ENCODE measurements around the gene UBR4.

UBR4 gene

DNA sequence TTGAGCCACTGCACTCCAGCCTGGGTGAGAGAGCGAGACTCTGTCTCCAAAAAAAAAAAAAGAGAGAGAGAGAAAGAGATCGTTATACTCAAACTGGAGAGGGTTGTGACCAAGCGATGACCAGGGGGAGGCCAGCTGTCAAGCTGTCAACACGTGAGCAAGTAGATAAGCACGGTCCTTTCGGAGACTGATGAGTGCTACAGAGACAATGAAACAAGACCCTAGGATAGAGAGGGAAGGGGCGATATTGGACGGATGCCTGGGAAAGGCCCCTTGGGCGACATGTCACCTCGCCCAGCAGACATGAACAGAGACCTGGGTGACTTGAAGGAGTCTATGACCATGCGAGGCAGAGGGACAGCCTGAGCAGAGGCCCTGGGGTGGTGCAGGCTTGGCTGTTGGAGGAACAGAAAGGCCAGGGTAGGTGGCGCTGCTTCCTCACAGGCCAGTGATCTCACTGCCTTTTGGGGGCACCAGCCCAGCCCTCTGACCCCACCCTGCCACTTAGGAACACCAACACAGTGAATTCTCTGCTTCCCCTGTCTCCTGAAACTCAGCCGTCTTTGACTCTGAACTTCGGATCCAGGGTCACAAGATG lies 152.8 kb downstream of the UBR4 start:
- no peak for DNase-seq (ENCODE audit: low read depth)

DNA sequence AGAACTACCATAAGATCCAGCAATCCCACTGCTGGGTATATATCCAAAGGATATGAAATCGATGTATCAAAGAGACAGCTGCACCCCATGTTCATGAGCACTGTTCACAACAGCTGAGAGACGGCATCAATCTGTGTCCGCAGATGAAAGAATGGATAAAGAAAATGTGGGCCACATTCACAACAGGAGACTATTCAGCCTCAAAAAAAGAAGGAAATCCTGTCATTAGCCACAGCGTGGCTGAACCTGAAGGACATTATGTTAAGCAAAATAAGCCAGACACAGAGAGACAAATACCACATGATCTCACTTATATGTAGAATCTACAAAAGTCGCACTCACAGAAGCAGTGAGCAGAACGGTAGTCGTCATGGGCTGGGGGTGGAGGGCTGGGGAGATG lies 154.4 kb downstream of the UBR4 start:
- no peak for DNase-seq (ENCODE audit: low read depth)

DNA sequence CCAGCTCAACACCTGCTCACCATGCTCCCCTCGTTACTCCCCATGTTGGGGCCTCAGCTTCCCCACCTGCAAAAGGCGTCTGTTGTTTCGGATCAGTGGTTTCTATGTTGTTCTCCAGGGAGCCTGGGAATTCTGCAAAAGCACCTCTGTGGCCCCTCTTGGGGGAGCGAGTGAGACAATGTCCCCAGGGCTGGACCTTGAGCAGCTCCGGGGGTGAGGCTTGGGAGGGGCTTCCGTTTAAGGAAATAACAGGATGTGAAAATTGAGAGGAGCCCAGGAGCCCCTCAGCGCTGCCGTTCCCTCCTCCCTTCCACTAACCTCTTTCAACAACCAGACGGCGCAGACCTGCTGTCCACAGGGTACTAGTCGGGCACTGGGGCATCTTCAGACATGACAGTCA lies 155.1 kb downstream of the UBR4 start:
- DNase-seq (ENCODE audit: low read depth), result no peak

DNA sequence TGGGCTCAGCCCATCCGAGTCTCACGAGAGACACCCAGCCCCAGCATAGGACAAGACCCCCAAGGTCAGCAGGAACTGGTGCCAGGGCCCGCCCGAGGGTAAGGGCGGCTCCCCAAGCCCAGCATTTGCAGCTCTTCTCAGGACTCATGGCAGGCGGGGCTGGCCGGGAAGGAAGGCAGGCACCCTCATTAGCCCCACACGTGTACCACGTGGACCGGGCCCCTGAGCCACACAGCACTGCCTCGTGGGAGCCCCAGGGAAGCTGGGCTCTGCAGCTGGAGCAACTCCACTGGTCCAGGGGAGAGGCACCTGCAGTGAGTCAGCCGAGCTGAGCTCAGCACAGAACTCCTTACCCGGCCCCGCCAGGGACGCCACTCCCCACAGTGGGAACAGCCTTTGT lies 155.8 kb downstream of the UBR4 start:
- DNase-seq (ENCODE audit: low read depth), result no peak

DNA sequence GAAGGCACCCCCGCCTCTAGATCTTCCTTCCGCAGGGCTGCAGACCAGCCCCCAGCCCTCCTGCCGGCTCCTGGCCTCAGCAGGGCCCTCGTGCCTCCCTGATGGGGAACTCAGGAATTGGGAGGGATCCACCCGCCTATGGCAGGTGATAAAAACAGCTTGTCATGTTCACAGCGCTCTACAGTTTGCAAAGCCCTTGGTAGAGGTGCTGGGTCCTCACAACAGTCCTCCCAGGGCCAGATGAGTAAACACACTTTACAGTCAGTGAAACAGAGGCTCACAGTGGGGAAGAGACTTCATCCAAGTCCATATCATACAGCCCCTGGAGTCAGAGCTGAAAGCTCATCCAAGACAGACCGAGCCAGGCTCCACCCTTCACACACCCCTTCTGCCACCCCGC lies 156.6 kb downstream of the UBR4 start:
- no peak for DNase-seq (ENCODE audit: low read depth)

DNA sequence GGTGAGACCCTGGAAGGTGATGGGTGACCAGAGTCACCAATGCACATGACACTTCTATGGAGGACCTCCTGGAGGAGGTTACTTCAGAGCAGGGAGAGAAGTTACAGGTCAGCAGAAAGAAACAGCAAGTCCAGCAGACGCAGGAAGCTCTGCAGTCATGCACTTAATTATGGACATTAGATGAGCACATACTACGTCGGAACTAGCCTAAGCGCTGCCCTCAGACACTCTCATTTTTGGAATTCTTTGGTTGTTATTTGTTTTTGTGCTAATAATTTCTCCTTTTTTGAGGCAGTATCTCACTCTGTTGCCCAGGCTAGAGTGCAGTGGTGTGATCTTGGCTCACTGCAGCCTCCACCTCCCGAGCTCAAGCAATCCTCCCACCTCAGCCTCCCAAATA lies 160.3 kb downstream of the UBR4 start:
- DNase-seq (ENCODE audit: low read depth), result no peak

DNA sequence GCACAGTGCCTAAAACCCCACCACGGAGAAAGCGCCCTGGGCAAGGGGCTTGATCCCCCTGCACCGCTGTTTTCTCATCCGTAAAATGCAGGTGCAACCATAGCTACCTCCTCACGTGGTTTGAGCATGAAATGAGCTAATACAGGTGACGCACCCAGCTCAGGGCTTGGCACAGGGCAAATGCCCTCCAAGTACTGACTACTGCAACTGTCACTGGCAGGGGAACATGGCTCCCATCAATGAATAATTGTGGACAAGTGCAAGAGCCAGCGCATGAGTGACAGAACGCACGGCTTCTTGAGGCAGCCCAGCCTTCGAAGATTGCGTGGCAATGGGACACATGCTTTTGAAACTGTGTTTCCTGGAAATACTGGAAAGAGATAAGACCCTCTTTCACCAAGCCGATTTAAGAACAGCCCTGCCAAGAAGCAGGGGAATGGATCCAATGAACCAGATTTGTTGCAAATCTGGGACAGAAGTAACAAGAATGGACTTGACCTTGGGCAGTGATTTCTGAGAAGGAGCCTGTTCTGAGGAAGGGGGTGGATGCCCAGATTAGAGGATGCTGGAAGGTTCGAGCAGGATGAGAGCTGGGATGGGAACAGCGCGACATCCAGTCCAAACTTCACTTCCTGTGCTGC lies 160.8 kb downstream of the UBR4 start:
- no peak for DNase-seq (ENCODE audit: low read depth)

DNA sequence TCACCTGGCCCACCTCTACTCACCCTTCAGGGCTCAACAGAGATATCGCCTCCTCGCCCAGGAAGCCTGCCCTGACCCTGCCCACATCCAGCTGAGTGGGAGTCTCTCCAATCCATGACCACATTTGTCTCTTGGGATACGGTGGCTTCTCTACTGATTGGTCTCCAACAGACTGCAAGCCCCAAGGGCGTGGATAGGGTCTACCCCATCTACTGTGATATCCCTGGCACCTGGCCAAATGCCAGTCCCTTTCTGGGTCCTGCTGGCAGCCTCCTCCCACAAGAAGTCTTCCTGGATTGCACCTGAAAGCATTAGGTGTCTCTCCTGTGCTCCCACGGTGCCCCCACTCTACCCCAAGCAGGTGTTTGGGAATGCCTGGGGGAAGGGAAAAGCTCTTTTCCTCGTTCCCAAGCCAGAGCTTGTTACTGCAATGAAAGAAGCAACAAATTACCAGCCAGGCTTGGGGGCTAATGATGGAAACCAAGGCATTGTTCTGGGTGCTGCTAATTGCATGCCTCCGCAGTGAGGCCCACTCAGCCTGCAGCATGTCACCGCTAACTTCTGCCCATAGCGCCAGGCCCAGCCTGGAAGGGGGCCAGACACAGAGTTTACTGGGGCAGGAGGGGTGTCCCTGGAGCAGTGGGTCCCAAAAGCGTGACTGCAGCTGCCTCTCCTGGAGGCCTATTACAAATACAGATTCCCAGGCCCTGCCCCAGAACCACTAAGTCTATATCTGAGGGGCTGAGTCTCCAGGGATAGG lies 162.9 kb downstream of the UBR4 start:
- DNase-seq (ENCODE audit: low read depth), result no peak

DNA sequence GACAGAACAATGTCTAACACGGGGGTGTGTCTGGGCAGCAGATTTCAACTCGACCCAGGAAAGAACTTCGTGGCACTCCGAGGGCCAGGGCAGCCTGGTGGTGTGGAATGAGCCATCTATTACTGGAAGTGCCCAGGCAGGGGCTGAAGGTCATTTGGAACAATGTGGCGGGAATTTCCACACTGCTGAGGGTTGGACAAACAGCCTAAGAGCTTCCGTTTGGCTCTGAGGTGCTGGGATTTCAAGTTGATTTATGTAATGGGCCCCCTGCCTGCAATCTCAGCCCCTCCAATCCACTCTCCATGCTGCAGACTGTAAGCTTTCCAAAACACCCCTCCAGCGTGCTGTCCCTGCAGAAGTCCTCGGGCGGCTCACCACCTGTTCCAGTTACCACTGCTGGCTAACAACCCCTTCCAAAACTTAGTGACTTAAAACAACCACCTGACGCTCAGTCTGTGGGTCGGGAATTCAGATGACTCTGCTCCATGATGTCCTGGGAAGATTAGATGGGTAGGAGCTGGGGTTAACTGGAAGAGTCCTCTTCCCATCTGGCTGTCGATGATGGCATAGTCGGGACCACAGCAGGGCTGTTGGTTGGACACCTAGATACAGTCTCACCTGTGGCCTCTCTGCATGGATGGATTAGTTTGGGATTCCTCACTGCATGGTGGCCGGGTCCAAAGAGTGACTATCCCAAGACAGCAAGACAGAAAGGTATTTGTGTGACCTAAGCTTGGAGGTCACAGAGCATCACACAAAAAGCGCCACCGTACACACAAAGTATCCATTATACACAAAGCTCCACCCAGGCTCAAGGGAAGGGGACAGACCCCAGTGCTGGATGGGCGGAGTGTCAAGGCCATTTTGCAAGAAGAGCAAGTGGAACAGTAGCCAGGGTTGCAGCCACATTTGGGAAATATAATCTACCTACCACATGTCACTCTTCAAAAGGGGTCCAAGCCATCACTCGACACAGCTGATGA lies 163.9 kb downstream of the UBR4 start:
- DNase-seq (ENCODE audit: low read depth), result no peak

DNA sequence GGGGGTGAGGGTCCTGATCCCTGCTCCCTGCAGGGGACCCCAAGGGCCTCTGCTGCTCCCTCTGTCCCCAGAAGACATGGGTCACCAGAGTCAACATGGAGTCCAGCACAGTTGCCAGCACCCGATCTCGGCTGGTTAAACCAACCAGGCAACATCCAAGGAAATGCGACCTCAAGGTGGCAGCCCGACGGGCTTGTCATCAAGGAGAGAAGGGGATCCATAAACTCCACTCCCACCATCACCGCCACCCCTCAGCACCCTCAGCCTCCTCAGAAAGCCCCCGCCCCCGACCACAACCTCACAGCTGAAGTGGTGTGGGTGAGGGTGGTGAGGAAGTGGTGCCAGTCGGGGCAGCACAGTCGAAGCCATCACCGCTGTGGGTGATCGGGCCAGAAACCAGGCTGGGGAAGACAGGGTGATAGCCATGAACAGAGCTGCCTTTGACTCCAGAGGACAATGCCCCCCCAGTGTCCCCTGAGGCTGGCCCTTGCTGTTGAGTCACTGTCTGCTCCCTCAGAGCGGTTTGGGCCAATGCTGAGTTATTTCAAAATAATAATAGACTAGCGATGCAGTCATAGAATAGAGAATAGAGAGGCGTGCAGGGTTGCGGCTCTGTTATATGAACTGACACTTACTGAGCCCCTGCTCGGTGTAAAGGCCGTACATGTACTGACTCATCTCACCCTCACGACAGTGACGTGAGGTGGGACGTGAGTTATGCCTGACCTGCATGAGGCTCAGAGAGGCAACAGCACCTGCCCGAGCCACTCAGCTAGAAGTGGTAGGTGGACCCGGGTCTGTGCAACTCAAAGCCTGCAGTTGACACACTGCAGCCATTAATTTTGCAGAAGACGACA lies 164.9 kb downstream of the UBR4 start:
- DNase-seq (ENCODE audit: low read depth), result no peak

DNA sequence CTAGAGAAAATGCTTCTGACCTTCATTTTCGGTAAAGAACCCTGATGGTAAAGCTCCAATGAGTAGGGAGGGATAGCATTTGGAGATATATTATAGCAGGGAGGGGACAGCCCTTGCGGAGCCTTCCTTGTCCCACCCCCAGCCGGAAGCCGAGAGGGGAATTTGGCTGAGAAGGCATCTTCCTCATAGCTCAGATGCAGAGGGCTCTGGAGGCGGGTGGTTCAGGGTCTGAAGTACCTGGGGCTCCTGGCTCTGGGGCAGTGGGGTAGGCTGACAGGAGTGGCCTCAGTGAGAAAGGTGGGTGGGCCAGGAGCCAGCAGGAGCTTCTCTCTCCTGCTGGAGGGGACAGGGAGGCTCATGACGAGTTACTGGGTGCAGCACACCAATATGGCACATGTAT lies 165.6 kb downstream of the UBR4 start:
- no peak for DNase-seq (ENCODE audit: low read depth)

DNA sequence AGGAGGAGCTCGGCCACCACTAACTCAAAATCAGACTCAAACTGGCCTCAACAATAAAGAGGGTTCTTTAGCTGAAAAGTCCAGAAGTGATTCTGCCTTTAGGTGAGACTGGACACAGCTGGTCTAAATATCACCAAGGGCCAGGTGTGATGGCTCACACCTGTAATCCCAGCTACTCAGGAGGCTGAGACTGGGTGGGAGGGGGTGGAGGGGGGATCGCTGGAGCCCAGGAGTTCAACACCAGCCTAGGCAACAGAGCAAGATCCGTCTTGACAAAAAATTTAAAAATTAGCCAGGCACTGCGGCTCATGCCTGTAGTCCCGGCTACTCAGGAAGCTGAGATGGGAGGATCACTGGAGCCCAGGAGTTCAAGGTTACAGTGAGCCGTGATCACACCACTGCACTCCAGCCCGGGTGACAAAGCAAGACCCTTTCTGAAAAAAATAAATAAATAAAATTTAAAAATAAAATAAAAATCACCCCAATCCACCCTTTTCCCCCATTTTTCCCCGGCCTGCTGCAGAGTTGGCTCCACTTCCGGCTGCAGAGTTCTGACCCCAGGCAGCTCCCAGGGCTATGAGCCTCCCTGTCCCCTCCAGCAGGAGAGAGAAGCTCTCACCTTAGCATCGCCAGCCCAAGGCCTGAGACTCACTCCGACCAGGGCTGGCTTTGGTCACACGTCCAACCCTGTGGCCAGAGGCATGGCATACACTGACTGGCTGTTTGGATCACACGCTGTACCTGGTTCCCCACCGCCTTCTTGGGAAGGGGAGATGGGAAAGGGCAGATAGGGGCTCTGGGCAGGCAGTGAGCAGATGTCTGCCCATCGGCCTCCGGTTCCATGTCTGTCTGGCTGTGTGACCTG lies 166.3 kb downstream of the UBR4 start:
- no peak for DNase-seq (ENCODE audit: low read depth)

DNA sequence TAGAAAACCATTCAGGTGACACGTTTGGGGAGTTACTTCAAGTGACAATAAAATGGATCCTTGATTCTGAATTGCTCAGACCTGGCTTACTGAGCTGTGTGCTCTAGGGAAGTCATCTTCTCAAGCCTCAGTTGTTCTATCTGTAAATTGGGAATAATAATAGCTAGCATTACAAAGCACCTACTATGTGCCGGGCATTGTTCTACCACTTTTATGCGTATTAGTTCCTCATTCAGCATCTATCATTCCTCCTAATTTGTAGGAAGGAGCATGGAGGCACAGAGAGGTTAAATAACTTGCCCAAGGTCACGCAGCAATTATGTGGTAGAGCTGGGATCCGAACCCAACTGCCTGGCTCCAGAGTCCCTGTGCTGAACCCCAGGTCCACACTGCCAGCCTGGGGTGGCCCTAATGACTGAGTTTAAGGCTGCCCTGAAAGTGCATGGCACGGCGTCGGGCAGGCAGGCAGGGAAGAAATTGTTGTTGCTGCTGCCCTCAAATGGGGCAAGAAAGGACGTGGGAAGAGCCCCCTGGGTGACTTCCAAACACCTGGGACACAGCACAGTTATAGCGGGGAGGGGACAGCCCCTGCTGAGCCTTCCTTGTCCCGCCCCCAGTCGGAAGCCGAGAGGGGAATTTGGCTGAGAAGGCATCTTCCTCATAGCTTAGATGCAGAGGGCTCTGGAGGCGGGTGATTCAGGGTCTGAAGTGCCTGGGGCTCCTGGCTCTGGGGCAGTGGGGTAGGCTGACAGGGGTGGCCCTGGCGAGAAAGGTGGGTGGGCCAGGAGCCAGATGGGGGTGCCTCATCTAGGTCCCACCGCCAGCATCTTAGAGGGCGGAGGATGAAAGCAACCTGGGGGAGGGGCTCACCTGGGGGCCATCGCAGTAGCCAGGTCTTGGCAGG lies 167.1 kb downstream of the UBR4 start:
- DNase-seq (ENCODE audit: low read depth), result no peak

DNA sequence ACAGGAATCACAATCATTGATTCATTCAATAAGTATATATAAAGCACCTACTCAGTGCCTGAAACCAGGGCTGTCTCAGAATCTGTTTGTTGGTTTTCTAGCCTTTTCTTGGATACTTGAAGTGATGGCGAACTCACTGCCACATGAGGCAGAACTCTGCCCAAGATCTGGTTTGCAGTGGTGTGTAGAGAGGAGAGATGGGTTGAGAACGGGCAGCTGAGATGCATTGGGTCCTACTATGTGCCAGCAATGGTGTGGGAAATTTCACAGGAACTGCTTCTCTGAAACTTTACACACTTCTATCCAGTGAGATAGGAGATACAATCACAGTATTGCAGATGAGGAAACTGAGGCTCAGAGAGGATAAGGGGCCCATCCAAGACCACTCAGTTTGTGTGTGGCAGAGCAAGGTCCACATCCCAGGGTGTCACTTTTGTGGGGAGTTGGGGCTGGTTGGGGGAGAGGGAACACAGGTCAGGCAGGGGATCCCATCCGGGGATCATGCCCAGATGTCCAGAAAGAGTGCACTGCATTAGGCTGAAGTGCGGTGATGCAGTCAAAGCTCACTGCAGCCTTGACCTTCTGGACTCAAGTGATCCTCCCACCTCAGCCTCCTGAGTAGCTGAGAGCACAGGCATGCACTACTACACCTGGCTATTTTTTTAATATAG lies 169.9 kb downstream of the UBR4 start:
- no peak for DNase-seq (ENCODE audit: low read depth)

DNA sequence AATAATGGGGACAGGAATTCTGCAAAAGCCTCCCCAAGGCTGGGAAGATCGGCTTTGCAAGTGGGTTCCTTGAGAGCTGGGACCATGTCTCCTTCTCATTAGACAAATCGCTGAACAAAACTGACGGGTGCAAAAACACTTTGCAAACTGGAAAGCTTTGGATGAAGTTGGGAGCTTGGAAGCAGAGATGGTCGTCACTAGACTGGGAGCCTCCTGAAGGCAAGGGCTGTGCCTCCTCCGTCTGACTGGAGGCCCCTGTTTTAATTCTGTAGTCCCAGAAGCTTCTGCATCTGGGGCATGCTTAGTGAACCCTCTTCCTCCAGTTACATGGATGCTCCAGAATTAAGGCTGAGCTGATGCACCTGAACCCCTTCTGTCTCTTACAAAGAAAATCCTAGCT lies 171.3 kb downstream of the UBR4 start:
- no peak for DNase-seq (ENCODE audit: low read depth)

DNA sequence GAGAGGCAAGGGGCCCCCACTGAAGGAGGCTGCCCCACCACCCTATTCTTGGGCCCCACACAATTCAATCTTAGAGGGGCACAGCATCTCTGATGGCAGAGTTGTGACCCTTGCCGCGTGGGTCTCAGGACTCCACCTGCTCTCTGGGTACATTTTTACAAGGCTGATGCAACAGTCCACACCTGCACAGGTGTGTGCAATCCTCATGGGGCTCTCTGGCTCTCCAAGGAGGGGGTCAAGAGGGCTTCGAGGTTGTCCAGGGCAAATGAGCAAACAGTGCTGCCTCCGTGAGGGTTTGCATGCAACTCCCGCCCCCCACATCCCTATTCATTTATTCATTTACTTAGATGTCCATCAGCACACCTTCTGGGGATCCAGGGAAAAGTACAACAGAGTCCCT lies 172.0 kb downstream of the UBR4 start:
- no peak for DNase-seq (ENCODE audit: low read depth)

DNA sequence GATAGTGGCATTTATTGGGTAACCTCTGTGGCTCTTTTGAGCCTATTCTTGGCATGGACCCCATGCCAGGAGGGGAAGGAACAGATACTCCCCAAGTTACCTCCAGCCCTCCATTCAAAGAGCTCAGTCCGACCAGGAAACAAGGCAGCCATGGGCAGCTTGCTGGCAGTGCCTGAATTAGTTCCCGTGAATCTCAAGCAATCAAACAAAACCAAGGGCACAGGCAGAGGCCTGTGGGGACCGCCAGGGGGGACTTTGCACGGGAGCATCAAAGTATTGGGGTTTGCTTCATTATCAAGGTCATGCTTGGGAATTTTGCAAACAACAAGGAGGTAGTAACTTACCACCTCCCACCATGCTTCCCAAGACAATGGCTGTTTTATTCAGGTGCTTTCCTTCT lies 172.4 kb downstream of the UBR4 start:
- no peak for DNase-seq (ENCODE audit: low read depth)

DNA sequence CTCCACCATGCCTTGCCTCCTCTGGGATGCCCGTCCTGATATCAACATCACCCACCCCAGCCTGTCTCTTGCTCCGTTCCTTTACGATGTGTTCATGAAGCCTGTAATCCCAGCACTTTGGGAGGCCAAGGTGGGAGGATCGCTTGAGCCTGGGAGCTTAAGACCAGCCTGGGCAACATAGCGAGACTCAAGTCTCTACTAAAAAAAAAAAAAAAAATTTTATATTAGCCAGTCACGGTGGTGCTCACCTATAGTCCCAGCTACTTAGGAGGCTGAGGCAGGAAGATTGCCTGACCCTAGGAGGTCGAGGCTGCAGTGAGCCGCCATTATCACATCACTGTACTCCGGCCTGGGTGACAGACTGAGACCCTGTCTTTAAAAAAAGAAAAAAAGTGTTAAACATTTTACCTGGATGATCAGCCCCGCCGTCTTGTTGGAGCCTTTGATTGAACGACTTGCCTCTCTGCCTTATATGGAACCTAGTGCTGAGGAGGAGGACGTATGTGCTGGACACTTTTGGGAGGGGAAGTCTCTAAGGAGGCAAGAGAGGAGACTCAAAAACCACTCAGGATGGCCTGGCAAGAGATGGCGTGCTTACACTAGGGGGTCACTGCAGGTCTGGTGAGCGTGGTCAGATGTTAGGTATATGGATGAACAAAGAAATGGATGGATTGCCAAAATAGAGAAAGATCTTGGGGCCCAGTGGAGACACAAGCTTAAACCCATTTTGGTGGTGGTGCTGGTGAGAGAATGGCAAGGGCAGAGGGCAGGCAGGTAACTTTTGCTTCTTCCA lies 173.1 kb downstream of the UBR4 start:
- DNase-seq (ENCODE audit: low read depth), result no peak
